ENCODE measurements around the gene RPUSD3.
"Not testable (repeated sequence)": the region's sequence is repeated elsewhere in the genome, so short reads cannot be mapped to it uniquely, and the experiment has no call there.

Gene RPUSD3

DNA sequence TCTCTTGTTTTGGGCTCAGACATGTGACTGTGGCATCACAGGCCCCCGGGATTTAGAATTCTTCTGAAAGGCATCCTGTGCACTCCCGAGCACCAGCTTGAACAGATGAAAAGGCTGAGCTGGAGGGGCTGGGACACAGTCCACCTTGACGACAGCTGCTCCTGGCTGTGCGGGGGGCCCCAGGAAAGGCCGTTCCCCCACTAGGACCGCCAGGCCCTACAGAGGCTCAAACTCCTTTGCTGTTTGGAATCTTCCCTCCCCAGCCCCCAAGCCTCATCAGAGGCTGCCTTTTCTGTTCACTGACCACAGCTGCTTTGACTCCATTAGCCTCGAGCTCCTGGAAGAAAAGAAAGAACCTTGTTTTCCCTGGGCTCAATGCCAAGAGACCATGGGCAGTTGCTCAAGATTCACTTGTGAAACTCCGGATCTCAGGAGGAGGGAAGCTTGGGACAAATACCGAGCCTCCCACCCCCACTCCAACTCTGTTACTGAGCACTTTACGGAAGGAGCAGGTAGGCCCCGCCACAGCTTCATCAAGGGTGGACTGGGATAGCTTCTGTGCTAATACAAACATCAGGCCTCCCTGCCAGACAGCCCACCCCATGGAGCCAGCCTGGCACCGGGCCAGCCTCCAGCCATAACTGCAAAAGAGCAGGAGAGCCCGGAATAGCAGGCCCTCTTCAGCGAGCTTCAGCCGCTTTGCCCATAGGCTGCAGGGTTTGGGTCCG lies 20.6 kb upstream of the RPUSD3 start:
- DNase-seq: no peak

DNA sequence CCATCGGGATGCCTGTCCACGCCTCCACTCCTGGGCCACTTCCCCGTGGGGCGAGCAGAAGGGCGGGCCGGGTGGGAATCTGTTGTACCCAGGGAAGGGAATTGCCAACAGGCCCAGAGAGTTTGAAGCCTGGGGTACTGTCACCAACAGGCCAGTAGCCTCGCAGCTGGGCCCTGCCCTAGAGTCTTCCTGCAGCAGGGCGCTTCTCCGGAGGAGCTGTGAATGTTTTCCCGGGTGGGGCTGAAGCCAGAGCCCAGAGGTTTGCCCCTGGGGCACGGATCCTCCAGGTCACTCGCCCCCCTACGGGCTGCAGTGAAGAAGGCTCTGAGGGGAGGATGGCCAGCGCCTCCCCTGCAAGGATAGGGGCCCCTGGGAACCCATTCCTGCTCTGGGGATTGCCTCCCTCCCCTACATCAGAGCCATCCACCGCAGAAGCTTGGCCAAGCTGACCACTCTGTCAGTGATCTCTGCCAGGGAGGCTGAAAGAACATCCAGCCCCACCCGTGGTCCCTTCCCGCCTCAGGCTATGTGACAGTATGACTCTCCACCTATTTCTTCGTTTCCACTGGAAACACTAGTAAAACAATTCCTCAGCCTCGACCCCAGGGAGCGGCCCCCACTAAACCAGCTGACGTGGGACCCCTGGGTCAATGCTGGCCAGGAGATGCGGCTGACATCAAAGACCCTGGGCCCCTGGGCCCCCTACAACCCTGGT lies 19.4 kb upstream of the RPUSD3 start:
- no peak for DNase-seq

DNA sequence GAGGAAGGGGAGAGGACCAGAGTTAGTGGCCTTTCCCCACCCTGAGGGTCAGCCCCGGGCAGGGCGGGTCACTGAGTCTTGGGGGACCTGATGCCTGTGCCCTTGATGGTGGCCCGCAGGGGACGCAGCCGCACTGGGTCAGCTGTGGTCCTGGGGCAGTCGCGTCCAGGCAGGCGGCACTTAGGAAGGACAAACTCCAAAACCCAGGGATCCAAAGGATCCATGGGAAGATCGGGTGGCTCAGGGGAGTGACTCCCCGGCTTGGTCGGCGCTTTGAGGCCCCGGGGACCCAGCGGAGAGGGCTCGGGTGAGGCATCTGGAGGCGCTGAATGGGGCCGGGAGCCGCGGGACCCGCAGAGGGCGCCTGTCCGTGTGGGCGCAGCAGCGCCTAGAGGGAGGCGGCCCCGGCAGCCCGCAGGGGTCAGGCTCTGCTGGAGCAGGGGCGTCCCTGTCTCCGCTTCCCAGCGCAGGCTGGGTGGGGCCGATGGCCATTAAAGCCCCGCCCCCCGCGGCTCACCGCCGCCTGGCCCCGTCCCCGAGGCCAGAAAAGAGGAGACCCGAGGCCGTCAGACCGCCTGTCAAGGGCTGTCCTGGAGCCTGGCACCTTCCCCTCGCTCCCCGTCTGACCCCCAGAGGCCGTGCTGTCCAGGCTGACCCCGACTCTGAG lies 18.7 kb upstream of the RPUSD3 start:
- DNase-seq: no peak

DNA sequence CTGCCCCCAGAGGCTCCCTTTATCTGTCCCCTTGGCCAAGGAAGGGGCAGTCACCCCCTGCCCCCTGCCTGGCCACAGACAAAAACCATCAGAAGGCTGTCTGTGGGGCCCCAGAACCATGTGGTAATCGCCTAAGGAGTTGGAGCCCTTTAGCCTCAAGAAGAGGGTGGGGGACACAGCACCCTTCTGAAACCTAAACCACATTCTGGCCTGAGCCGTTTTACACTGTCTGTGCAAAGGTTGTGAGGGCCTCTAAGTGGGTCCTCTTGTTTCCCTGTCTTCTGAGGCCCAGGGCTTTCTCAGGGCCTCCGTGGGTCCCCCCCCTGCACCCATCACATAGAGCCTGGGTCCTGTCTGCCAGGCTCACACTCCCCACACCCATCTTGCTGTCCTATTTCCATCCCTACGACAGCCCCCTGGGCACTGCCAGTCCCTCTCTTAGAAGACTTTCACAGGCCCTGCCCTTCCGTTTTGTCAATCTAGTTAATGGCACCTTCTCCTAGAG lies 17.9 kb upstream of the RPUSD3 start:
- DNase-seq: no peak

DNA sequence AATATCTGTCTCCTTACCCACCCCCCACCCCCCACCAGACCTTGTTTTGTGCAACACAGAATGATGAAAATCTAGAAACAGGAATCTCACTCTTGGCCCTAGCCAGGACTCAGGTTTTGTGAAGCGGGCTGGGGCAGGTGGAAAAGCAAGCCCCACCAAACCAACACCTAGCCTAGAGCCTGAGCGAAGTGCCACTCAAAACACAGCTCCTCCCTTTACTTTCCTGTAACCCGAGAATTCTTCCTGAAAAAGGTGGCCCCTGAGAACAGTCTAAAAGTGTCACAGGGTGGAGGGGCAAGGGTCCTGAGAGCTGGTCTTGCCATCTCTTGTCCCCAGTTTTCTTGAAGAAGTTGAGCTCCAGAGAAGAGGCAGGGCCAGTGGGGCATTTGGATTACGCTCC lies 17.4 kb upstream of the RPUSD3 start:
- DNase-seq: no peak

DNA sequence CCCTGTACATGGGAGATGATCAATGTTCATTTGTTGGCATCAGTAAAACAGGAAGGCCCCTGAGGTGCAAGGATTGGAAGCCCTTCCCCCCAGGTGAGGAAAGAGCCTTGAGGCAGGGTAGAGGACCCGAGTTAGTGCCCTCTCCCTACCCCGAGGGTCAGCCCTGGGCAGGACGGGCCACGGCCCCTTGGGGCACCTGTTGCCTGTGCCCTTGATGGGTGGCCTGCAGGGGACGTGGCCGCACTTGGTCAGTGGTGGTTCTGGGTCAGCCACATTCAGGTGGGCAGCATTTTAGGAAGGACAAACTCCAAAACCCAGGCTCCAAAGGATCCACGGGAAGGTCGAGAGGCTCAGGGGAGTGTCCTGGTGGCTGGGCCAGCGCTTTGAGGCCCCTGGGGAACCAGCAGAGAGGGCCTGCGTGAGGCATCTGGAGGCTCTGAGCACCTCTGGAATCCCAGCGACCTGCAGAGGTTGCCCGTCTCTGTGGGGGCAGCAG lies 15.8 kb upstream of the RPUSD3 start:
- DNase-seq: no peak

DNA sequence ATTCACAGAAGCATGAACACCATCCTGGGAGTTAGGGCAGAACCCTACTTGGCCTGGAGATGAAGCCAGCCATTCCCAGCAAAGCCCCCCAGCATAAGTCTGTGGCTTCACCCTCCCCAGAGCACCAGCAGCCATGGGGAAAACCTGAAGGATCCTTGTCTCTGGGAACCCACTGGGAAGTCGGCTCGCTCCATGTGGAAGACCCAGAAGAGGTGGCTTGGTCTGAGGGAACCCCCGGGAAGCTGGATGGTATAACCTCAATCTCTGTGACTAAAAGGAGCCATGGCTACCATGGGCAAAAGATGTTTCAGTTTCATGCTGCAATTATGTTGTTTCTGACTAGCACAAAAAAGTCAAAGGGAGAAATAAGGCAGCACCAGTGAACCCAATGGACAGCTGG lies 11.8 kb upstream of the RPUSD3 start:
- no peak for DNase-seq

DNA sequence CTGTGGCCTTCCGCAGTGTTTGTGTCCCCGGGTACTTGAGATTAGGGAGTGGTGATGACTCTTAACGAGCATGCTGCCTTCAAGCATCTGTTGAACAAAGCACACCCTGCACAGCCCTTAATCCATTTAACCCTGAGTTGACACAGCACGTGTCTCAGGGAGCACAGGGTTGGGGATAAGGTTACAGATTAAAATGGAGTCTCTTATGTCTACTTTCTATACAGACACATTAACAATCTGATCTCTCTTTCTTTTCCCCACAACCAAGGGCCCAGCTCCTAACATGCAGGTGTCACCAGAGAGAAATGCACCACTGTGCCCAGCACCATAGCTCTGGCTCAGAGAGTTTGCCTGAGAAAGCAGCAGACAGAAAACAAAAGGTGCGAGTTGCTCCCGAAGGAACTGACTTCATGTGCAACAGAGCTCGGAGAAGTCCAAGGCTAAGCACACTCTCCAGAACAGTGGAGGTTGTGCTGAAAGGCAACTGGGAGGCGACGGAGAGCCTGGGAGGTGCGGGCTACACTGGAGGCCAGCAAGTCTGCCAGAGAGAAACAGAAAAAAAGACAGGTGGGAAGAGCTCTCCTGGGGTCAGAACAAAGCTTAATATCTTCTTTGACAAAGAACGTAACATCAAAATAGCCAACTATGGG lies 10.6 kb upstream of the RPUSD3 start:
- not testable (repeated sequence) for DNase-seq

DNA sequence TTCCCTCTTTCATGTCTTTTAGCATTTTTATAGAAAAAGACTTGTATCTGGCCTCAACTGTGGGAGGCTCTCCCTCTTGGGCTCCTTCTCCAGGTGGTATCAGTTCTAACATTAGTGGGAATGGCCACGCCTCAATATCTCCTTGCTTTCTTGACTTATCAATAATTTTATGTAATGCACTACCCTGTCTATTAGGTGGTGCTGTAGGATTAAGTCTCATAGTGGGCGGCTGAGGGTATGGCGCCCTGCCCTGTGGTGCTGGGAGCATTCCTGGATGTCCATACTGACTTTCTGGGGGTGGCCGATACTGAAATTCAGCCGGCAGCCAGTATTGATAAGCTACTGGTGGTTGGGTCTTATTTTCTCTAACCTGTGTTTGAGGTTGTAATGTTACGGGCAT lies 8.7 kb upstream of the RPUSD3 start:
- DNase-seq: no peak

DNA sequence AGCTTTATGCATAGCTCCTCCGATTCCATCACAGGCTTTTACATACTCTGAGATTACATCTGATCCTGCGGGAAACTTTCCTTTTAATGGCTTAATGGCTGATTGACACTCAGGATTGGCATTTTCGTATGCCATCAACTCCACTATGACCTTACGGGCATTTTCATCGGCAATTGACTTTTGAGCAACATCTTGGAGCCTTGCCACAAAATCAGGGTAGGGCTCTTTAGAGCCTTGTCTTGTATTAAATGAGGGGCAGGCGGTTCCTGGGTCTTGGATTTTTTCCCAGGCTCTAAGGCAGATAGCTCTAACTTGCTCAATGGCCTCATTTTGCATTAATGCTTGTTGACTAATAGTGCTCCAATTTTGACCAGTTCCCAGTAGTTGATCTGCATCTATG lies 8.1 kb upstream of the RPUSD3 start:
- not testable (repeated sequence) for DNase-seq

DNA sequence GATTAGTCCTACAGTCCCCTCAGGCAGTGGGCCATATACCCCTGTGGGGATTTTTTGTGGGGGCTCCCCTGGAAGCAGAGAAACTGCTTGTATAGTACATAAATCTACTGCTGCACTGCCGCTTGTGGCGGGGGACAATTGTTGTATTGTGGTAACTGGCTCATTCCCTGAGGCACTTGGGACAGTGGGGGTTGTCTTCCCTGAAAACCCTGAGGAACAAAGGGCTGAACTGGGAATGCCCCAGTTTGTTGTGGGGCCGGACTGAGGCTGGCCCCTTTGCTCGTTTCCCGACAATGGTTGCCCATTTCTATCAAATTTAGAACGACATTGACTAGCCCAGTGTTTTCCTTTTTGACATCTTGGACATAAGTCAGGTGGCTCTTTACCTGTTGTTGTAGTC lies 7.6 kb upstream of the RPUSD3 start:
- DNase-seq: not testable (repeated sequence)

DNA sequence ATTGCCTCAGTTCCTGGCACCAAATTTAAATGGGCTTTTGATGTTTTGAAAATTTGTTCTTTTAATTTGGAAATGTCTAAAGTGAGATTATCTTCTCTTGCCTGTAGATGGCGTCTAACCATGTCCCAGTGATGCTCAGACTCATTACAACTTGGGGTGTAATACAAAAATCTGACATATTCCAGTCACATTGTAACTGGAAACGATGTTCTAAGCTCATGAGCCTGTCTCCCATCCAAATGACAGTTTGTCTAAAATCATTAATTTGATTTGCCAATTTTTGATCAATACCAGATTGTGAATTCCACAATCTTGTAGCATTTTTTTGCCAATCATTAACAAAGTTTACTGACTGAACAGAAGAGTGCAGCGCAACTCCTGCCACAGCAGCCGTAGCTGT lies 5.1 kb upstream of the RPUSD3 start:
- DNase-seq: not testable (repeated sequence)

DNA sequence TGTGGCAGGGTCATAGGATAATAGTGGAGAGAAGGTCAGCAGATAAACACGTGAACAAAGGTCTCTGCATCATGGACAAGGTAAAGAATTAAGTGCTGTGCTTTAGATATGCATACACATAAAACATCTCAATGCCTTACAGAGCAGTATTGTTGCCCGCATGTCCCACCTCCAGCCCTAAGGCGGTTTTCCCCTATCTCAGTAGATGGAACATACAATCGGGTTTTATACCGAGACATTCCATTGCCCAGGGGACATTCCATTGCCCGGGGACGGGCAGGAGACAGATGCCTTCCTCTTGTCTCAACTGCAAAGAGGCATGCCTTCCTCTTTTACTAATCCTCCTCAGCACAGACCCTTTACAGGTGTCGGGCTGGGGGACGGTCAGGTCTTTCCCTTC lies 4.1 kb upstream of the RPUSD3 start:
- not testable (repeated sequence) for DNase-seq

DNA sequence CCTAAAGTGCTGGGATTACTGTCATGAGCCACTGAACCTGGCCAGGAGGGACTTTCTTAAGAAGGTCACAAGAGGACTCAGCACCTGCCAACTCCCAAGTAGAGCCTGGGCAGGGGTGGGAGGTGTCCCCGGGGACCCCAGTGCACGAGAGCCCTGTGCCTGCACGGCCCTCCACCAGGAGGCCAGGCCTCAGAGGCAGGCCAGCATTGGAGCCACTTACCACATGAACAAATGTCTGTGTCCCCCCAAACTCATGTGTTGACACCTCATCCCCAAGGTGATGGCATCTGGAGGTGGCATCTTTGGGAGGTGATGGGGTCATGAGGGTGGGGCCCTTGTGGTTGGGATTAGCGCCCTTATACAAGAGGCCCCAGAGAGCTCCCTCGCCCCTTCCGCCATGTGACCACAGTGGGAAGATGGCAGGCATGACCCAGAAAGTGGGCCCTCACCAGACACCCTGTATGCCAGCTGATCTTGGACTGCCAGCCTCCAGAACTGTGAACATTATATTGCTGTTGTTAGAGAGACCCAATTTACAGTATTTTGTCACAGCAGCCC lies 3.2 kb upstream of the RPUSD3 start:
- no peak for DNase-seq

DNA sequence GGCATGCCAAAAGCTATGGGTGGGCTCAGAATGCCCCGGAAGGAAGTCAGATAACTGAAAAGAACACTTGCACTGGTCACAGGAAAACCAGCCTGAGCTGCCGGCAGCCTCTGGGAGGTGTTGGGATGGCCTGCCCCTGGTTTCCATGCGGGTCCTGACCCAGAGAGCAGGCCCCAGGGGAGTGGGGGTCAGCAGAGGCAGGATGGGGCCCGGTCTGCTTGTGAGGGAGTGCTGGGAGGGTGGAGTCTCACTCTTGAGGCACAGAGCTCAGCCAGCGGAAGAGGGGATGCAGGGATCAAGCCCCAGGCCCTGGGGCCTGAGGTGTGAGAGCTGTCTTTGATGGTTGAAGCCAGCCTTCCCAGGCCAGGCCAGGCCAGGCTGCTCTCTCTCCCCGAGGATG lies 2.4 kb upstream of the RPUSD3 start:
- DNase-seq: no peak

DNA sequence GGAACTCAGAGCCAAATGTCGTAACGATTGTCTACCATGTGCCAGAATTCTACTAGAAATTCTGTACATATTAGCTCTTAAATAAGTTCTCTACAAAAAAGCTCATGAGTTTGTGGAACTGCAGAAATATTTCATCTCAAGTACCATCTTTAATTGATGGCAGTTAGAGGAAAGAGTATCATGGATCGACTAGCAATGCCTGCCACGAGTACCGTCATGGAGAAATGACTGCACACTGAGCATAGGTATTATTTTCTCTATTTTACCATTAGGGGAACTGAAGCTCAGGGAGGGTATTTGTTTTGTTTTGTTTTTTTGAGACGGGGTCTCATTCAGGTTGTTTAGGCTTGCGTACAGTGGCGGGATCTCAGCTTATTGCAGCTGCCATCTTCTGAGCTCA lies 2.8 kb downstream of the RPUSD3 start:
- DNase-seq: no peak

DNA sequence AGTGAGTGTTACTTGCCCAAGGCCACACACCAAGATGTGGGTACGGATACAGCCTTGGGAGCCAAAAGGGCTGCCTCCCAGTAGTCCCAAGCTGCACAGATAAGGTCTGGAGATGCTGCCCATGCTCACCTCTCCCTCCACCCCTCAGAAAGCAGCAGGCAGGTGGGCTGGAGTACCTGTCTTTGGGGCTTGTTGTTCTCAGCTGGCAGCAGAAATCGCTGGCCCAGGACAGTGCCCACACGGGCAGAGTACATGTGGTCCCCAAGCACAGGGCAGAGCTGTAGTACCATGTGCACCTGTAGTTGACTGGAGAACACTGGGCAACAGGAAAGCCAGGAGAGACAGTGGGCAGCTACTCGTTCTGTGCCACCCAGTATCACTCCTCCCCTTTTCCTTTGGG lies 5.0 kb downstream of the RPUSD3 start:
- DNase-seq: no peak

DNA sequence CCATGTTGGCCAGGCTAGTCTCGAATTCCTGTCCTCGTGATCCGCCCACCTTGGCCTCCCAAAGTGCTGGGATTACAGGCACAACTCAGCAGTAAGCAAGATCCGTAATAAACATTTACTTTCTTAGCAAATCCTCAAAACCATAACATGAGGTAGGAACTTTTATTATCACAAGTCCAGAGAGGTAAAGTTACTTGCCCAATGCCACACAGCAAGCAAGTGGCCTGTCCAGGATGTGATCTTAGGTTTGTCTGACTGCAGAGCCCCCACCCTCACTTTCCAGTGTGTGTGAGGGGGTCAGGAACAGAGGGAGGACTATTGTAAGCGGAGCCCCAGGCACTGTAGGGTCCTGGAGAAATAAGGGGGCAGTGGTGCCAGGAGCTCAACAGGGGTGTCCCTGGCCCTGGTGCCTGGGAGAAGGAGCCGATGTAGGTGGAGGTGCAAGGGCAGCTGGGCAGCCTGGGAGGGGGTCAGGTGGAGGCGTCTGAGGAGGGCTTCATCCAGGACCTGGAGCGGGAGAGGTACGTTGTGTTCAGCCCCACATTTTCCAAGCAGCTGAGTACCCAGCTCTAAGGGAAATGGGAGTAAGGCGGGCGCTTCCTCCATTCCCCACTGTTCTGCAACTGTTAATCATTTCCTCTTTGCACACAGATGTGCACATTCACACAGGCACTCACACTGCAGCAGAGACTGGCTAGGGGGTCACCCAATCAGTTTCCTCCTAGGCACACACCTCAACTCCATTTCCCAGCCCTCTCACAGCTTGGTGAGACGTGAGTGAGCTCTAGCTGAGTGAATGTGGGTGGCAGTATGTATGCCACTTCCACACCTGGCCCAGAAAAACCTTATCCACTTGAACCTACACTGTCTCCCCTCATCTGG lies 5.9 kb downstream of the RPUSD3 start:
- DNase-seq: no peak

DNA sequence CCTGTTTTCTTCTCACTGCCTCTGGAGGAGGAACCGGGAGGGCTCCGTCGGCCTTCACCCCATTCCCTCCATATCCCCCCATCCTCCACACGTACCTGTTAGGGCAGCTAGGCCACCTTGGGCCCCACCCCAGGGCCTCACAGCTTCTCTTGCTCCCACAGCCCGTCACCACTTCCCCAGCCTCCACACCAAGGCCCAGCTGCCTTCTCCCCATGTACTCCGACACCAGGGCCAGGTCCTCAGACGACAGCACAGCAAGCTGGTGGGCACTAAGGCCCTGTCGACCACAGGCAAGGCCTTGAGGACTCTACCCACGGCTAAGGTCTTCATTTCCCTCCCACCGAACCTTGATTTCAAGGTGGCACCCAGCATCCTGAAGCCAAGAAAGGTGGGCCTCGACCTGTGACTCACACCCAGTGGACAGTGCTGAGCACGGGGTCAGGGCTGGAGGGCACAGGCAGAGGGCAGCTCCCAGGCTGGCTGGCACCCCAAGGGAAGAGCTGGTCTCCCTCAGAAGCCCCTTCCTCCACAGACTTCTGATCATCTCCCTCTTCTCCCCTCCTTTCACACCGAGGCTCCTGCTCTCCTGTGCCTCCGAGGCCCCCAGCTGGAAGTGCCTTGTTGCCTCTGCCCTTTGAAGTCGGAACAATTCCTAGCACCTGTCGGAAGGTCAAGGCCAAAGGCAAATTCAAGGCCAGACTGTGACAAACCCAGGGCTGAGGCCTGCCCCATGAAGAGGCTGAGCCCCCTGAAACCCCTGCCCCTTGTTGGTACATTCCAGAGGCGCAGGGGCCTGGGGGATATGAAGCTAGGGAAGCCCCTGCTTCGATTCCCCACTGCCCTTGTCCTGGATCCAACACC lies 9.1 kb downstream of the RPUSD3 start:
- DNase-seq: no peak

DNA sequence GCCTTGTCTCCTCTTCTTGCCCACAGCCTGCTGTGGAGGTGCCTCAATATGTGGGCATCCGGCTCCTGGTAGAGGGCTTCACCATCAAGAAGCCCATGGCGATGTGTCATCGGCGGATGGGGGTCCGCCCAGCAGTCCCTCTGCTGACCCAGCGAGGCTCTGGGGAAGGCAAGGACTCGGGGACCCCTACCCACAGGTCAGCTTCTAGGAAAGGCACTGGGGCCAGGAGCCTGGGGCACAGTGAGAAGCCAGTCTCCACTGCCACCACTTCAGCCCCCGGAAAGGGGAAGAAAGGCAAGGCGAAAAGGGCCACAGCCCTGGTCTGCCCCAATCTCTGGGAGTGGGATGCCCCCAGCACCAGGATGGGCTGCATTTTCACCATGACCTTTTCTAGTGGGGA lies 10.7 kb downstream of the RPUSD3 start:
- no peak for DNase-seq

DNA sequence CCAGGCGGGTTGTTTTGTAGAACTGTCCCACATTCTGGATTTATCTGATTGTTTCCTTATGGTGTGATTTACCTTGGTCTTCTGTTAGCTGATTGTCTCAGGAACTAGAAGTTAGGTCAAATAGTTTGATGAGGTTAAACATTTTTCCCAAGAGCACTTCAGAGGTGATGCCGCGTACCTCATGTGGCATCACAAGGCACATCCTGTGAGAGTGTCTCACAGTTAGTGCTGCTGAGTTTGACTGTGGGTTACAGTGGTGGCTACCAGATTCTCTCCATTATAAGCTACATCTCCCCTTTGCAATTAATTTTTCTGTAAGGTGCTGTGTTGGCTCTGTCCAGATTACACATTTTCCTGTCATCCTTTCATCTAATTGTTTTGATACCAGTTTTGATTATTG lies 12.6 kb downstream of the RPUSD3 start:
- no peak for DNase-seq
